NCI-H226 (cell line): ENCODE results near the gene ZNF197.
A peak's percentile ranks its signal among the peaks of the same experiment; 100 is the strongest.
"Not testable (repeated sequence)": the region's sequence is repeated elsewhere in the genome, so short reads cannot be mapped to it uniquely, and the experiment has no call there.

Experiments used
- DNase-seq: peaks from one replicate; pipeline ENCODE4 v3.0.0-alpha.2; 2015

ZNF197 gene

DNA sequence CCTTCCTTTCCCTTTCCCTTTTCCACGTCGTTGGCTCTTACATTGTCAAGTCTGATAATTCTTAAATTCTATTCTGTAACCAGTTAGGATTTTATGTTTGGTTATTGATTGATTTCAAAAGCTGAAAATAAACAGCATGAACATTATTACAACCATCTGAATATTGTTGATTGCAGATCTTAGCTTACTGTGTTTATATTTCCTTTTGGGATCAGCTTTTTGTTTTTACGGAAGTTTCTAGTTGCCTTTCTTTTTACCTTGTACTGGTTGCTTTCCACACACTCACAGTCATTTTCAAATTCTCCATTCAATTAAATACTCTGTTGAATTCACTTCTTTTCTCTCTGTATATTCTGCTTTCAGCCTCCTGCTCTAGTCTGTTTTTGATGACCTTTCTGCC lies 40.3 kb downstream of the ZNF197 start:
- DNase-seq: no peak

DNA sequence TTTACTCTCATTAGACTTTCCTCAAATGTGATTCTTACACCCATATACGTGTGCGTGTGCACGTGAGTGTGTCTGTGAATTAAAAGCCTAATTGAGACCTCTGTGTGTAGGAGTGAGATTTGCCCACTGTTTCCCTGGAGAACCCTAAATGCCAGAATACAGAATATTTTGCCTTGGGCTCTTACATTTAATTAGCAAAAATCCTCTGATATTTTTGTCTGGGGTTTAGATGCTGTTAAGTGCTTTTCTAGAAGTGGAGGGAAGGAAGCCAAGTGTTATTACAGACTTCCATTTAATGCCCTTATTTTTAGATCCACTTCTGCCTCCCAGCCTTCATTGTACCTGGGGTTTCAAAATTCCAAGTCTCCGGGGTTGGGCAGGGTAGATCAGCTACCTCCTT lies 41.5 kb downstream of the ZNF197 start:
- no peak for DNase-seq

DNA sequence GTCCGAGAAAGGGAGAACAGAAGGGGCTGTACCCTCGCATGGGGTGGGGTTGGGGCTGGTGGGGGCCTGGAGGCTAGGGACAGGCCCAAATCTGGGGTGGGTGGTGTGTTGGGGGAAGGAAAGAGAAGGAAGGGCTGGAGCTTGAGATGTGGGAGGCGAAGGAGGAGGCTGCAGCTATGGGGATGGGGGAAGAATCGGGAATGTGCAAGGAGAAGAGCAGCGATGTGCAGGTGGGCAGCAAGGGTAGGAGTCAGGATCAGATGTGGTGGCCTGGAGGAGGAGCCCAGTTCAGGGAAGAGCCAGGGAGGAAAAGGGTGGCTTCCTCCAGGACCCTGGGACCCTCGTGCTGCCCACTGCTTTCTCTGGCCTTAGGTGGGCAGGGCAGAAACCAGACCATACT lies 44.9 kb downstream of the ZNF197 start:
- DNase-seq: no peak

DNA sequence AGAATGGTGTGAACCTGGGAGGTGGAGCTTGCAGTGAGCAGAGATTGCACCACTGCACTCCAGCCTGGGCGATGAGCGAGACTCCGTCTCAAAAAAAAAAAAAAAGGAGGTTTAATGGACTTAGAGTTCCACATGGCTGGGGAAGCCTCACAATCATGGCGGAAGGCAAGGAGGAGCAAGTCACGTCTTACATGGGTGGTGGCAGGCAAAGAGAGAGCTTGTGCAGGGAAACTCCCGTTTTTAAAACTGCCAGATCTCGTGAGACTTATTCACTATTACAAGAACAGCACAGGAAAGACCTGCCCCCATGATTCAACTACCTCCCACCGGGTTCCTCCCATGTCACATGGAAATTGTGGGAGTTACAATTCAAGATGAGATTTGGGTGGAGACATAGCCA lies 48.6 kb downstream of the ZNF197 start:
- DNase-seq: not testable (repeated sequence)

DNA sequence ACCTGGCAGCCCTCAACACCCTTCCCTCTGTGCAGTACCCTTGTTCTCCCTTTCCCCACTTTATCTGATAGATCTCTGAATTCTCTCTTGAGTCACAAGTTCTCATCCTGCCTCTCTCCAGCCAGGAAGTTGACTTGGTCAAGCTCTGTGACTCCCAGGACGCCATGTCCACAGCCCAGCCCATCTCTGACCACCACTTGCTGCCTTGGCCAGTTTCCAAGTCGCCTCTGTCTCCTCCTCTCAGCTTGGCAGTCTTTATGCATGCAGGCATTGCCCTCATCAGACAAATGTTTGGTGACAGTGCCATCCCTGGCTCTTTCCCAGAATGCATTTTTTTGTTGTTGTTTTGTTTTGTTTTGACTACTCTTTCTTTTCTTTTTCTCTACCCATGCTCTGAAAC lies 49.4 kb downstream of the ZNF197 start:
- DNase-seq: no peak

DNA sequence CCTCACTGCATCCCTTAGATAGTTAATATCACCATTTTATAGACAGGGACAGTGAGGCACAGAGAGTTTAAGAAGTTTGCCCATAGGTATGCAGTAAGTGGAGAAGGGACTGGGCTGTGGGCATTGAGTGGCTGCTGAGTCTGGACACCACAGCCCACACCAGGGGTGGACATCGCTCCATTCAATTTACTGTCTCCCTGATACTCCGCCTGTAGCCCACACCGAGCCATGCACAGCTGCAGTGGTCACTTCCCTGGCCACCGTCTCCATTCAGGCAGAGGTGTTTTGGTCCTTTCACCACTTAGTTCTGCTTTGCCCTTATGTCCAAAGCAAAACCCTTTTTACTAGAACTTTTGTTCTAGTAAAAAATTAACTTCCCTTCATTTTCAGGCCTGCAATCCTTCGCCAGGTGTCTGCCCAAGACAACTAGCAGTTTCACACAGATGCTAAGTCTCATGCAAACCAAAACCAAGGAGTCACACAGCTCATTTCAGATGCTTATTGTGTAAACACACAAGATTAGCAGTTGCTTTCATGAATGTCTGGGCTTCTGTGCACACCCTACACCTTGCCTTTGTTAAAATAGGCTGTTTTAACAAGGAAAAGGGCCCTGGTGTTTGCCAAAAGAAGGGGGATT lies 53.8 kb downstream of the ZNF197 start:
- no peak for DNase-seq

DNA sequence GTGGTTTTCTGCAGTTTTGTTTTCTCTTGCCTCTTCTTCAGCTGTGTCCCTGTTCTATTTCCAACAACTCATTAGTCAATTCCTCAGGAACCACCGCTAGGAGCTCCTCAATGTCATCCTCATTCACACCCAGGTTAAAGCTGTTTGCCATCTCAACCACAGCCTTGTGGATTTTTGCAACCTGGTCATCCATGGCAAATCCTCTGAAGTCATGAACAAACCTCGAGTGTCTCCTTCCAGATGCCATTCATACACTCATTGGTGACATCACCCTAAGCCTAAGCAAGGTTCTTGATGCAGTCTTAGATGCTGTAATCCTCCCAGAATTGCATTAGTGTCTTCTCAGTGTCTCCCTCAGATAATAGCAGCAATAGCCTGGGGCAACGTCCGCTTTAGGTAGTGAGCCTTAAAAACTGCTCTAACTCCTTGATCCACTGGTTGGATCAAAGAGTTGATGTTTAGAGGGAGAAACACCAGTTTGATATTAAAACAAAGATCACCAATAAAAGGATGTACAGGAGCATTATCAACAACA lies 56.2 kb downstream of the ZNF197 start:
- DNase-seq: no peak

DNA sequence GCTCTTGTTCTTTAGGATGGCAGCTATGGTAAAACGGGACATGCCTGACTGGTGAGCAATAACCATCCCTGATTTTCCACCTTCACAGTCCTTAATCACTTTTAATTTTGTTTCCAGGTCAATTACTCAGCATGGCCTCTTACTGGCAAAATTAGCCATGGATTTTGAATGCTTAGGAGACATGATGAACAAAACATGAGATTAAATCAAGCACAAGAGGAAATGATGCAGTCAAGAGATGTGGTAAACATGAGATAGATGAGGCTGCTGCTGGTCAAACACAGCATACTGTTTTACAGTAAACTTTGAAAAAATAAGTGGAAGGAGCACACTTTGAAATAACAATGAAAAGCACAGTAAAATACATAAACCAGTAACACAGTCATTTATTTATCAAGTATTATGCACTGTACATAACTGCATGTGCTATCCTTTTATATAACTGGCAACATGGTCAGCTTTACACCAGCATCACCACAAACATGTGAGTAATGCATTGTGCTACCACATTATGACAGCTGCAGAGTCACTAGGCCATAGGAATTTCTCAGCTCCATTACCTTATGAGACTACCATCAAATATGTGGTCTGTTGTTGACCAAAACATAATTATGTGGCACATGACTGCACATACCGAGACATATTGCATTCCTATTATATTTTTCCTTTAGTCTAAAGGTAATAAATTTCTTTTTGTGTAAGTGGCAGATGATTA lies 57.5 kb downstream of the ZNF197 start:
- DNase-seq: peak; percentile 43

DNA sequence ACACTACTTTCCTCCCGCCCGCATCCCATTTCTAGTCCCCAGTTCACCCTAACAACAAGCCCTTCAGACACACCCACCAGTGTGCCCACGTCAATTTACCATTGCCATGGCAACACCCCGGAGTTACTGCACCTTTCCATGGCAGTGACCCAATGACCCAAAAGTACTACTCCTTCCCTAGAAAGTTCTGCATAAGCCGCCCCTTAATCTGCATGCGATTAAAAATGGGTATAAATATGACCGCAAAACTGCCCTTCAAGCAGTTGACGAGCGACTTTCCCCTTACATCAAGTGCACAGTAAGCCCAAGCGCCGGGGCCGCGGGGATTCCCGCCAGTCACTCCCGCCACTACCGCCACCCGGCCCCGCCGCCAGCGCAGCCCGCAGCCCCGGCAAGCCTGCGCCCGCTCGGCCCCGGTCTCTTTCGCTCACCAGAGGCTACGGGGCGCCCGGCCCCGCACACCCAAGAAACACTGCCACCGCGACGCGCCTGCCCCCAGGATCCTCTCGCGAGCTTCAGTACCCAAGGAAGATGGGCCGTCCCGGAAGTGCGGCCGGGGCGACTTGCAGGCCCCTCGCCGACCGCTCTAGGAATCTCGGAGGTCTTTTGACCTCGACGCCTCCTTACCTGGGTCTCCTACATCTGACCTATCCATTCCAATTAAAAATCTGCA lies 60.4 kb downstream of the ZNF197 start:
- no peak for DNase-seq

DNA sequence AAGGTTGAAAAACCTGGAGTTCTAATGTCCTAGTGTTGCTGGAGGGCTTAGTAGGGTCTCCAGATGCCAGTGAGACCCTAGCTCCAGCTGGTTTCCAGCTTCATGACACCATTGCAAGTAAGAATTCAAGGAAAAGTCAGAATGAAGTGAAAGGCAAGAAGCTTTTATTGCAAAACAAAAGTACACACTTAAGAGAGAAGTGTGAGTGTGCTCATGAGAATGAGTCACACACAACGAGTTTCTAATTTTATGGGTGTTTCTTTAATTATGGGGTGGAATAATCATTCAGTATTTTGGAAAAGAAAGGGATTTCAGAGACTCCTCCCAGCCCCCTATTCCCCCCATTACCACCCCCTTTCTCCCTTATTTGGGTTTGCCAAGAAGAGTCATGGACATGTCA lies 63.1 kb downstream of the ZNF197 start:
- no peak for DNase-seq
